NCI-H1105 treated with DMSO at 0.1 percent for 48 hours (cell line): ENCODE results near the gene NAA16.

Source experiments
- DNase-seq: peaks from one replicate; lab custom pipeline; 2025; lab: John Stamatoyannopoulos, UW

Gene NAA16

GRCh38 chr13:41304551-41304950 lies 6.5 kb upstream of the NAA16 start:
- no peak for DNase-seq

GRCh38 chr13:41306271-41307145 lies 4.6 kb upstream of the NAA16 start:
- DNase-seq, result no peak

DNA sequence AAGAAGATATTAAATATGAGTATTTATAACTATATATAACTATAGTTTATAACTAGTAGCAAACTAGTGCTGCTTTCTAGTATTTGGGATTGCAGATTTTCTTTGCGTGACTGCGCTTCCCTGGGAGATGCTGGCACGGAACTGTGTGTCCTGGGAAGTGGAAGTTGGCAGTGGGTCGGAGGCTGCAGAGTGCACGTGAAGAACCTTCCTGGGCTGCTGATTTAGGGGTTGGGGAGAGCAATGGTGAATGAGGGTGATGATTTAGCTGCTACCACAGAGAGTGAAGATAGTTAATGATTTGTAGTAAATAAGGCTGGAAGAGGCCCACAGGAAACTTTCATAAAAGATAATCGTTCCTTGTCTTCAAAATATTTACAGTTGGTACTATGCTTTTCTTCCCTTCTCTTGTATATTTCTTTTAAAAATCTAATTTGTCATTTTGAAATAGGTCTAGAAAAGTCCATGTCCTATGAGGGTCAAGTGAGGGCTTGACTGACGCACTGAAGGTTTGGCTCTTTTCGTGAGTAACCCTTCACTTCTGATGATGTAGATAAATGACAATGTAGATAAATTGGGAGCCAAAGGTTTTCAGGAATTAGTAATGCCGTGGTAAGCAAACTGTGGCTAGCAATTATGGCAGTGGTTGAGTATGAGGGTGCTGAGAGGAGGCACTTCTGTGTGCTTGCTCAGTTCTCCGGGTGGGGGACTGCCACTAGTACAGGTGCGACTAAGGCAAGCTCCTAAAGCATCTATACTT lies 3.0 kb upstream of the NAA16 start:
- no peak for DNase-seq

GRCh38 chr13:41311406-41312175 lies 524 bp downstream of the NAA16 start:
- peak; percentile 47 for DNase-seq

- peak; percentile 10 for DNase-seq
Observed at GRCh38 chr13:41312176-41312500, 1.1 kb downstream of the NAA16 start.

- DNase-seq, result no peak
Observed at GRCh38 chr13:41313117-41313516, 2.0 kb downstream of the NAA16 start.

GRCh38 chr13:41313659-41314197 lies 2.7 kb downstream of the NAA16 start:
- no peak for DNase-seq

GRCh38 chr13:41315443-41316047 lies 4.5 kb downstream of the NAA16 start:
- no peak for DNase-seq

DNA sequence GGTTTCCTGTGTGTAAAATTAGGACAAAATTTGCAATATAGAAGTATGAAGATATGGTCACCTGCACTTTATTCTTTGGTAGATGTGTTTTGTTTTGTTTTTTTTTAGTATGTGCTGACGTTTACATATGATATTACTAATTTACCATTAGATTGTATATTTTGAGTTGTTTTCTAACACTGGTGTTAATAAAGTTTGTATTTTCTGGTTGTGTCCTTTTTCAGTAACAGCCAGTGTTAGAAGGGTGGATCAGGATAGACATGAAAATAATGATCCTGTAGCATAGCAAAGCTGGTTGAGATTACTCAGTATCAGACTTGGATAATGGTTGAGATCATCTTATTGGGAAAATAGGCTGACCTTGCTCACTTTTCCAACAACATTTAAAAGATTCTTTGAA lies 6.2 kb downstream of the NAA16 start:
- DNase-seq, result no peak

GRCh38 chr13:41325752-41326151 lies 14.7 kb downstream of the NAA16 start:
- no peak for DNase-seq

GRCh38 chr13:41326661-41327060 lies 15.6 kb downstream of the NAA16 start:
- no peak for DNase-seq

GRCh38 chr13:41327994-41328790 lies 17.1 kb downstream of the NAA16 start:
- no peak for DNase-seq

- no peak for DNase-seq
Observed at GRCh38 chr13:41332829-41333228, 21.8 kb downstream of the NAA16 start.

- DNase-seq, result no peak
Observed at GRCh38 chr13:41334810-41335209, 23.7 kb downstream of the NAA16 start.

- no peak for DNase-seq
Observed at GRCh38 chr13:41344358-41344757, 33.3 kb downstream of the NAA16 start.

GRCh38 chr13:41345165-41345913 lies 34.3 kb downstream of the NAA16 start:
- DNase-seq, result no peak

GRCh38 chr13:41345914-41346589 lies 35.0 kb downstream of the NAA16 start:
- DNase-seq, result no peak

- DNase-seq, result peak; percentile 3
Observed at GRCh38 chr13:41352935-41353840, 42.1 kb downstream of the NAA16 start.

GRCh38 chr13:41354416-41354815 lies 43.3 kb downstream of the NAA16 start:
- DNase-seq, result no peak
